A549 (cell line): ENCODE data around the gene MAVS.

Experiments used
- CEBPB ChIP-seq, 2 experiments: fragments of >200 bp in 1 of 2; sonication (Bioruptor Twin) in 1 of 2; formaldehyde crosslinking in 1 of 2; IDR thresholded peaks; 2 replicates each; pipeline ENCODE4 v1.6.1; 2012 to 2016
- MAX ChIP-seq: IDR thresholded peaks from 2 replicates; pipeline ENCODE4 v1.6.1; 2012
- TP53 ChIP-seq: fragments of 250-450 bp; sonication (Bioruptor Pico); IDR thresholded peaks from 2 replicates; pipeline ENCODE4 v1.5.0; 2021; ENCODE audit warnings: mild to moderate bottlenecking, moderate library complexity
- ZSCAN20 ChIP-seq: fragments of 250-450 bp; sonication (Bioruptor Pico); IDR thresholded peaks from 2 replicates; pipeline ENCODE4 v1.8.0; 2022; ENCODE audit warnings: mild to moderate bottlenecking, moderate library complexity
- TF ChIP-seq, protein P1 (sequence below): fragments of >200 bp; sonication (Bioruptor Twin); formaldehyde crosslinking; IDR thresholded peaks from 3 replicates; pipeline ENCODE4 v1.5.1; 2016
- TF ChIP-seq, protein P2 (sequence below): fragments of 250-450 bp; sonication (Bioruptor Pico); IDR thresholded peaks from 2 replicates; pipeline ENCODE4 v1.5.0; 2021; ENCODE audit warnings: mild to moderate bottlenecking, moderate library complexity, borderline replicate concordance

DNA sequence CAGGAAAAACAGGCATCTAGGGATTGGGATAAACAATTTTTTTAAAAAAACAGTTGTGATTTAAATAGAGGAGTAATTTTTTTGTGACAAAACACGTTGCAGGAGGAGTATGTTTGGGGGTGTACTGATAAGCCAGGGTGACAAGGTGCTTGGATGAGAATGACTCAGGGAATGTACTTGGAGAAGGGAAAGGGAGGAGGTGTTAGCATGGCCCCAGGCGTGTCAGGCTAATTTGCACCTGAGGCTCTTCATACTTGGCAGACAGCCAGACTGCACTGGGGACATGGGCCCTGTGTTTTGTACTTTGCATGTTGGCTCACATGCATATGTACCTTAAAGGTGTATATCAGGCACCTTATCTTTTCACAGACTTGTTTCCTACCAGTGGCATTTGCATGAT, 65.3 kb downstream of the MAVS start:
- TF ChIP-seq CEBPB (IDR thresholded peaks at IDR 0.05), result no peak
- TF ChIP-seq, protein P1, sequence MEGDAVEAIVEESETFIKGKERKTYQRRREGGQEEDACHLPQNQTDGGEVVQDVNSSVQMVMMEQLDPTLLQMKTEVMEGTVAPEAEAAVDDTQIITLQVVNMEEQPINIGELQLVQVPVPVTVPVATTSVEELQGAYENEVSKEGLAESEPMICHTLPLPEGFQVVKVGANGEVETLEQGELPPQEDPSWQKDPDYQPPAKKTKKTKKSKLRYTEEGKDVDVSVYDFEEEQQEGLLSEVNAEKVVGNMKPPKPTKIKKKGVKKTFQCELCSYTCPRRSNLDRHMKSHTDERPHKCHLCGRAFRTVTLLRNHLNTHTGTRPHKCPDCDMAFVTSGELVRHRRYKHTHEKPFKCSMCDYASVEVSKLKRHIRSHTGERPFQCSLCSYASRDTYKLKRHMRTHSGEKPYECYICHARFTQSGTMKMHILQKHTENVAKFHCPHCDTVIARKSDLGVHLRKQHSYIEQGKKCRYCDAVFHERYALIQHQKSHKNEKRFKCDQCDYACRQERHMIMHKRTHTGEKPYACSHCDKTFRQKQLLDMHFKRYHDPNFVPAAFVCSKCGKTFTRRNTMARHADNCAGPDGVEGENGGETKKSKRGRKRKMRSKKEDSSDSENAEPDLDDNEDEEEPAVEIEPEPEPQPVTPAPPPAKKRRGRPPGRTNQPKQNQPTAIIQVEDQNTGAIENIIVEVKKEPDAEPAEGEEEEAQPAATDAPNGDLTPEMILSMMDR, result no peak
- TF ChIP-seq, protein P2, sequence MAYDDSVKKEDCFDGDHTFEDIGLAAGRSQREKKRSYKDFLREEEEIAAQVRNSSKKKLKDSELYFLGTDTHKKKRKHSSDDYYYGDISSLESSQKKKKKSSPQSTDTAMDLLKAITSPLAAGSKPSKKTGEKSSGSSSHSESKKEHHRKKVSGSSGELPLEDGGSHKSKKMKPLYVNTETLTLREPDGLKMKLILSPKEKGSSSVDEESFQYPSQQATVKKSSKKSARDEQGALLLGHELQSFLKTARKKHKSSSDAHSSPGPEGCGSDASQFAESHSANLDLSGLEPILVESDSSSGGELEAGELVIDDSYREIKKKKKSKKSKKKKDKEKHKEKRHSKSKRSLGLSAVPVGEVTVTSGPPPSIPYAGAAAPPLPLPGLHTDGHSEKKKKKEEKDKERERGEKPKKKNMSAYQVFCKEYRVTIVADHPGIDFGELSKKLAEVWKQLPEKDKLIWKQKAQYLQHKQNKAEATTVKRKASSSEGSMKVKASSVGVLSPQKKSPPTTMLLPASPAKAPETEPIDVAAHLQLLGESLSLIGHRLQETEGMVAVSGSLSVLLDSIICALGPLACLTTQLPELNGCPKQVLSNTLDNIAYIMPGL (CRISPR knock-in tag), result no peak
- no peak for TF ChIP-seq ZSCAN20 (CRISPR knock-in tag)
- TF ChIP-seq MAX, result no peak
- no peak; the same call in 1 of the 2 replicates for TF ChIP-seq TP53 (CRISPR knock-in tag)
